Activated CD4-positive, alpha-beta T cell treated with anti-CD3 and anti-CD28 coated beads, Interleukin-2, amount 50 U/mL, for 24 hours (primary cell): ENCODE results near the gene THBS3.
"Not testable (repeated sequence)": the region's sequence is repeated elsewhere in the genome, so short reads cannot be mapped to it uniquely, and the experiment has no call there.

Experiments
- DNase-seq, 2 donors: peaks; one replicate each; pipeline ENCODE4 v3.0.0-alpha.2; 2020; ENCODE audit warnings: low read depth in 1 of 2, low spot score in 1 of 2

THBS3 gene

DNA sequence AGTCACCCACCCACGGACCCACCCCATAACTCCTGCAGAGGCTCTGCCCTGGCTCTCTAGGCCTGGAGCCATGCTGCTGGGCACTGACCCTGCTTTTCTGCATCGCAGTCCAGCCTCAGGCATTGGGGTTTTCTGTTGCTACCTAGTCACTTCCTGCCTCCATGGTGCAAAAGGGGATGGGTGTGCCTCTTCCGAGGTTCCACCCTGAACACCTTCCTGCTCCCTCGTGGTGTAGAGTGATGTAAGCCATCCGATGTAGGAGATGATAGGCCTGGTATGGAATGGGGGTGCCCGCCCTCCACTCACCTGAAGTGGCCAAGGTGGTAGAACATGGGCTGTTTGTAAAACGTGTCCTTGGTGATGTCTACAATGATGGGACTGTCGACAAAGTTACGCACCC, 27.7 kb upstream of the THBS3 start:
- DNase-seq: not testable (repeated sequence)

DNA sequence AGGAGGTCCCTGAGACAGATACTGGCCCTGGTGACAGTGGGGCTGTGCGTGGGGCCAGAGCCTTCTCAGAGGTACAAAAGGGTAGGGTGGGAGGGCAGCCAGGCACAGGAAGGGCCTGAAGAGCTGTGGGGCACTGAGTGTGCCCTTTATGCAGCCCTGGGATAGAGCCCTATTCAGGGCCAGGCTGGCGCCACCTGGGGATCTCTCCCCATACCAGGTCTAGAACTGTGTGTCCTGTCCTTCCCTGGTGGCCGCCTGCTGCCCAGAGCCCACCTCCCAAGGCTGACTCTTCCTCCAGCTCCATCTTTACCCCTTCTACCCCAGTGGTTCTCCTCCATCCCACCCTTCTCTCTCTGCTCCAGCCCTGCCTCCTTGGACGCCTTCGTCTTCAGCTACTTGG, 25.8 kb upstream of the THBS3 start:
- DNase-seq: not testable (repeated sequence)

DNA sequence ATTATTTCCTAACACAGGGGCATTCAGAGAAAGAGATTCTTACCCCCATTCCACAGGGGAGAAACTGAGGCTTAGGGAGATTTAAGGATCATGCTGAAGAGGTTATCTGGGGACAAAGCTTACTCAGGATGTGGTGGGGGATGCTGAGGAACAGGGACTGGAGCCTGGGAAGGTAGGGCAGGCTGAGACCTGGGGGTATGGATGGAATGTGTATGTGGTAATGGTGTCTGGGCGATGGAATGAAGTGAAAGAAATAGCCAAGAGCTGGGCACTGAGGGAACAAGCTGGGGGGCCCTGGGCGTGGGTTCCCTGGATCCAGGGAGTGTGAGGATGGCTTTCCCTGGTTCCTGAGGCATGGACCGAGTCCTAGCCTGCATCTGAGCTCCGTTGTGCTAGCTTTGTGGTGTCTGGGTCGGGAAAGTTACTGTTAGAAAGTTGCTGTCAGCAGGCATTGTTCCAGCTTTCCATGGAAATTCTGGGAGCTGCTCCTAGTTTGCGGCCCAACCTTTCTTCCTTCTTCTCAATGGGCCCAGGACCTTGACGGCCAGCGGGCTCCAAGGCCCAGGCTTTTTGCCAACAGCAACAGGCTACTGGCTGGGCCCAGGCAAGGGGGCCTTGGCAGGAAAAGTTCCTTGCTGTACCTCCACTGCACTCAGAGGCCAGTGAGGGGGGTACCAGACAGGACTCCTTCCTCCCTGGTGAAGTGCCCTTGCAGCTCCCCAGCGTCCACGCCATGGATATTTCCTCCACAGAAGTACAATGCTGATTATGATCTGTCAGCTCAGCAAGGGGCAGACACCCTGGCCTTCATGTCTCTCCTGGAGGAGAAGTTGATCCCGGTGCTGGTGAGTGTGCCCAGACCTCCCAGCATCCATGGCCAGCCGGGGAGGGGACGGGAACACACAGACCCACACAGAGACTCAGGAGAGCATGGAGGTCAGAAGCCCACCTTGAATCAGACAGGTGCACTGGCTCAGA, 24.6 kb upstream of the THBS3 start:
- DNase-seq: not testable (repeated sequence)

DNA sequence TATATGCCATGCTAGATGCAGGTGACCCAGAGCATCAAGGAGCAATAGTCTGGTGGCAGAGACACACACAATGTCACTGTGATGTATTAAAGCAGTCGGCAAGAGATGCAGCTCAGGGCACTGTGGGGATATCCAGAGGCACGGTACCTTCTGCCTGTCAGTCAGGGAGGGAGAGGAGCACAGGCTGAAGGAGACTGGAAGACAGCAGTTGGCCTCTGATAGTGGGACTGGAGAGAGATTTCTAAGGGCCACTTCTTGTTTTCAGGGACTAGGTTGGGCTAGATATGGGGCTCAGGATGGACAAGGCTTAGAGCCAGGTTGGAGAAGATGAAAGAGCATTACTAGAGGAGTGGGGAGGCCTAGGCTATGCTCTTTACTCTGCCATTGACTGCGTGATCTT, 23.6 kb upstream of the THBS3 start:
- not testable (repeated sequence) for DNase-seq

DNA sequence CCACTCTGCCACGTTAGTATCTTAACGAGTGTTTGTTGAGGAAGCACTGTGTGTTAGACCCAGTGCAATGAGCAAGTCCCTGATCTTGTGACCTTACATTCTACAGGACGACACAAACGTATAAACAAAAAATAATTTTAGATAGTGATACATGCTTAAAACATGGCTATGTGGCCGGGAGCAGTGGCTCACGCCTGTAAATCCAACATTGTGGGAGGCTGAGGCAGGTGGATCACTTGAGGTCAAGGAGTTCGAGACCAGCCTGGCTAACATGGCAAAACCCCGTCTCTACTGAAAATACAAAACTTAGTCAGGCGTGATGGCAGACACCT, 20.4 kb upstream of the THBS3 start:
- DNase-seq: no peak

DNA sequence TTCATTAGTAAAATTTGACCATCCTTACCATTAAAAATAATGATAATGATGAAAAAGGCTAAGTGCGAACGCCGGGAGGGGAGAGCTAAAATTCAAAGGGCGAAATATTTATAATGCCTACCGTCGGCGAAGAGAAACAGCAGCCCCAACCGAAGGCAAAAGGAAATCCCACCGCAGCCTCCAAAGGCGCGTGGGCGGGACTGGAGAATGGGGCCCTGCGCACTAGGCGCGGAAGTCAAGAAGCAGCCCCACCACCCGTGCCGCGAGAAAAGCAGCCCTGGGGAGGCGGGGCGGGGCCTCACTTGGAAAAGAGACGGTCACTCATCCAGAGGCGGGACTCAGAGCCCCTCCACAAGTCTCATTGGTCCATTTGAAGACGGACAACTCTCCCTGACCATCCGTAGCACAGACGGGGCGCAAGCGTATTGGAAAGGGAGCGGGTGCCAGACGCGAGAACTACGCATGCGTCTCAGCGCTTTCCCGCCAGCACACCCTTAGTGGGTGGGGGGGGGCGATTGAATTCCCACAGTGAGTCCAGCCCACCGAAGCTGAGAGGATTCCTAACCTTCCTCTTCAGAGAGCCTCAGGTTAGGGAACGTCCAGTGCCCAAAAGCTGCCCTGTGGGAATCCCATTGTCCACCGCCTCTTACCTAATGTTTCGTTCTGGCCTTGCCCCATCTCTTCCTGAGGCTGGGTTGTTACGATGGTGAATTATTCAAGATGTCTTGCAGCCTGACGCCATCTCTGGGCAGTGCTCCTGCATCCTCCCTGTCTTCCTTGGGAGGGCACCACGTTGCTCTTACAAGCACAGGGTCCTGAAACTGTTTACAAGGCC, 19.8 kb upstream of the THBS3 start:
- DNase-seq: peak; percentile 97 to 99

DNA sequence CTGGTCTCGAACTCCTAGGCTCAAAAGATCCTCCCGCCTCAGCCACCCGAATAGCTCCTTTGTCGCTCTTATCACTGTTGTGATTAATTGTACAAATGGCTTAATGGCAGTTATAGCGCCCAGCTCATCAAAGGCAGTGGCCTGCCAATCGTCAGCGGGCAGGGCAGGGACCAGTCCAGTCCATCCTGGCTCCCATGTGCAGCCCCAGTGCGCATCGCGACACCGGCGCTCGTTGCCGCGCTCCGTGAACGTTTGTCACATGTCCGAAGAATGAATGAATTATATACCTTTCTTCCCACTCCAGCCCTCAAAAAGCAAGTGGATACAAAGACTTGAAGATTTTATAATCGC, 19.2 kb upstream of the THBS3 start:
- DNase-seq: peak in 1 of 2 donors; percentile 44

DNA sequence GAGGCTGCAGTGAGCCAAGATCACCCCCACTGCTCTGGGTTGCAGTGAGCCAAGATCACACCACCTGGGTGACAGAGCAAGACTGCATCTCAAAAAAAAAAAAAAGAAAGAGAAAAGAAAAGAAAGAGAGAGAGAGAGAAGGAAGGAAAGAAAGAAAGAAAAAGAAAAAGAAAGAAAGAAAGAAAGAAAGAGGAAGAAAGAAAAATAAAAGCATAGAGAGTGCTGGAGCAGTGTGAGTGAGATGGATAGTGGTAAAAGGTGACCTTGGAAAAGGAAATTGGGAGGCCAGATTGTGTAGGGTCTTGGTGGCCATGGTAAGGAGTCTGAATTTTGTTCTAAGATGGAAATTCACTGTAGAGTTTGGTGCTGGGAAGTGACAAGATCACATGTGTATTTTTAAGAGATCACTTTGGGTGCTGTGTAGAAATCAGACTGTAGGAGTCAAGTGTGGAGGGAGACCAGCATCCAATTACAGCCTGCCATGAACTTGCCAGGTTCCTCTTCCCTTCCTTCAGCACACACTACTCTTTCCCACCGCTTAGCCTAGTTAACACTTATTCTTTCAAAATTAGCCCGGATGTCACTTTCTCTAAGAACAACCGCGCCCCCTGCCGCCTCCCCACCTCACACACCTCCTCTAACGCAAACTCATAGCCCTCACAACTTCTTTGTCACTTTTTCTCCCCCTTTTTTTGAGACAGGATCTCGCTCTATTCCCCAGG, 18.7 kb upstream of the THBS3 start:
- peak; percentile 52 to 71 for DNase-seq

DNA sequence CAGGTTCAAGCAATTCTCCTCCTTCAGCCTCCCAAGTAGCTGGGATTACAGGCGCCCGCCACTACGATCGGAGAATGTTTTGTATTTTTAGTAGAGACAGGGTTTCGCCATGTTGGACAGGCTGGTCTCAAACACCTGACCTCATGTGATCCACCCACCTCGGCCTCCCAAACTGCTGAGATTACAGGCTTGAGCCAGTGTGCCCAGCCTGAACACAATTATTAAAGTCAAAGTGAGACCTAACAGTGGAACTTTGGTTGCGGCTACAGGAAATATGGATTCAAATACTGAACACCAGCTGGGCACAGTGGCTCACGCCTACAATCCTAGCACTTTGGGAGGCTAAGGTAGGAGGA, 17.7 kb upstream of the THBS3 start:
- DNase-seq: not testable (repeated sequence)

DNA sequence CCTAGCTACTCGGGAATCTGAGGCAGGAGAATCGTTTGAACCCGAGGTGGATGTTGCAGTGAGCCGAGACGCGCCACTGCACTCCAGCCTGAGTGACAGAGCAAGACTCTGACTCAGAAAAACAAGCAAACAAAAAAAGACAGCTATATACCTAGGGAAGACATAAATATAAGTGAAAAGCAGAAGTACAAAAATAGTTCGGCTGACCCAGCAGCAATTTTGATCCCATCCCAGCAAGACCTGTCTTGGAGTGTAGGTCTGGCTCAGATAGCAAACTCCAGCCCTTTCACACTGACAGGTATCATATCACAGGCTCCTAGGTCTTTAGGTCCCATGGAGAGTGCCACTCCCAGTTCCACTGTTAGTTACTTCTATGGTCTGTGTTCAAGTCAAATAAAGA, 15.3 kb upstream of the THBS3 start:
- DNase-seq: no peak

DNA sequence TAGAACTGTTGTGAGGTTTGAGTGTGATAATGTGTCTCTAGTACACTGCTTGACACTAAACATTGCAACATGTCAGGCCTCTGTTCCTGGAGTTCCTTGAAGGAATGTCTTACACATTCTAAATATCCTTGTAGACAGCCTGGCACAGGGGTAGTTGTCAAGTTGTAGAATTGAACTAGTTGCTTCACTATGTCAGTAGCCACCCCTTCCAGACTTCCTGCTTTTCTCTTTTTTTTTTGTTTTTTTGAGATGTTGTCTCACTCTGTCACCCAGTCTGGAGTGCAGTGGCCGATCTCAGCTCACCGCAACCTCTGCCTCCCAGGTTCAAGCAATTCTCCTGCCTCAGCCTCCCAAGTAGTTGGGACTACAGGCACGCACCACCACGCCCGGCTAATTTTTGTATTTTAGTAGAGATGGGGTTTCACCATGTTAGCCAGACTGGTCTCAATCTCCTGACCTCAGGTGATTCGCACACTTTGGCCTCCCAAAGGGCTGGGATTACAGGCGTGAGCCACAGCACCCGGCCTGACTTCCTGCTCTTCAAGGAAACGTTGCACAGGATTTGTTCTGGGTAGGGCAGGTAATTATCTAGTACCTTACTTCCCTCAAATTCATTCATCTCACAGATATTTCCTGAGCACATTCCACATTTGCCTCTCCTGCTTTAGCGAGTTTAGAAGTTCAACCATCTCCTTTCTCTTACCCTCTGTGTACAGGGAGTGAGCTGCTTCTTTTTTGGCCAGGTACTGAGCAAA, 12.7 kb upstream of the THBS3 start:
- DNase-seq: not testable (repeated sequence)

DNA sequence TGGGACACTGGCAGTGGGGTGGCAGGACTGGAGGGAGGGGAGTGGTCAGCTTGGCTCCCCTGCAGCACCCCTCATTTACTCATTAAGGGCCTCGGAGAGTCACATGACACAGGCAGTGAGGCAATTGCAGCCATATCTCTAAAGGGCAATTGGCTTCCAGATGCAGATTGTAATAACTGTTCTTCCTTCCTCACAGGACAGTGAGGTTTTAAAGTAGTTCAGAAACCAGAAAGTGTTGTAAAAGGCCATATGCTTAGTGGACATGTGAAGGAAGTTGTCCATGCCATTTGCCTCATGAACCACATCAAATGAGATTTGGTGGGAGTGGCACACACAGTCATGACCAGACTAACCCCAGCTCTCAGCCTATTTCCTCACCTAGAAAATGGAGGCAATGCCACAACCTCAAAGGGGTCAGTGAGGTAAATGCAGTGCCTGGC, 11.9 kb upstream of the THBS3 start:
- DNase-seq: no peak

DNA sequence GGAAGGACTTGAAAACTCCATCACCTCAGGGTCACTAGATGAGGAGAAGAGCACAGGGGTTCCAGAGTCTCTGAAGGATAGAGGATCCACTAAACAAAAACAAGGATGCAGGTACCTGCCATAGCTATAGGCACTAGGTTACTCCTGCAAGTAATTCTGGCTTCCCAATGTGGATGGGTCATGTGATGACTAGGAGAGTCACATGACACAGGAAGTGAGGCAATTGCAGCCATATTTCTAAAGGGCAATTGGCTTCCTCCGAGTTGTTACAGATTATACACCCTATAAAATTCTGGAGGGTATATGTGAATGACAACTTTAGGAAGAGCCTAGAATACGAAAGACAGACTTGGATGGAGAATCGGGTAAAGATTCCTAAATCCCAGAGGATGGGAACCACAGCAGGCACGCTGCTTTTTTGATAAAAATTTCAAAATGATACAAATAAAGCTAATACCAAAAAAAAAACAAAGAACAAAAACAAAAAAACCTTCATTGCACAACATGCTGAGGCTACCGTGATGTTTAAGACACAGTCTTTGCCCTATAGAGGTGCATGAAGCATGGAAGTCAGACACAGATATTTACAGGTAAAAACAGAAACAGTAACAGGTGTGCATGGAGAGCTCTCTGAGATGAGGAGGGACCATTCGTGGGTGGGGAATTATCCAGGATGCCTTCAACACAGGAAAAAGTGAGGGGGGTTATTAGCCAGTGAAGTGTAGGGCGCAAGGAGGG, 11.3 kb upstream of the THBS3 start:
- no peak for DNase-seq

DNA sequence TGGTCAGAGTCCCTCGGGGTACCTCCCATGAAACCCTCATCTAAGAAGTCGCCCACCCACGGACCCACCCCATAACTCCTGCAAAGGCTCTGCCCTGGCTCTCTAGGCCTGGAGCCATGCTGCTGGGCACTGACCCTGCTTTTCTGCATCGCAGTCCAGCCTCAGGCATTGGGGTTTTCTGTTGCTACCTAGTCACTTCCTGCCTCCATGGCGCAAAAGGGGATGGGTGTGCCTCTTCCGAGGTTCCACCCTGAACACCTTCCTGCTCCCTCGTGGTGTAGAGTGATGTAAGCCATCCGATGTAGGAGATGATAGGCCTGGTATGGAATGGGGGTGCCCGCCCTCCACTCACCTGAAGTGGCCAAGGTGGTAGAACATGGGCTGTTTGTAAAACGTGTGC, 7.0 kb upstream of the THBS3 start:
- not testable (repeated sequence) for DNase-seq

DNA sequence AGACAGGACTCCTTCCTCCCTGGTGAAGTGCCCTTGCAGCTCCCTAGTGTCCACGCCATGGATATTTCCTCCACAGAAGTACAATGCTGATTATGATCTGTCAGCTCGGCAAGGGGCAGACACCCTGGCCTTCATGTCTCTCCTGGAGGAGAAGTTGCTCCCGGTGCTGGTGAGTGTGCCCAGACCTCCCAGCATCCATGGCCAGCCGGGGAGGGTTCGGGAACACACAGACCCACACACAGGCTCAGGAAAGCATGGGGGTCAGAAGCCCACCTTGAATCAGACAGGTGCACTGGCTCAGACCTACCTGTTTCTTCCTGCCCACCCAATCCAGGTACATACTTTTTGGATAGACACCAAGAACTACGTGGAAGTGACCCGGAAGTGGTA, 4.3 kb upstream of the THBS3 start:
- not testable (repeated sequence) for DNase-seq

DNA sequence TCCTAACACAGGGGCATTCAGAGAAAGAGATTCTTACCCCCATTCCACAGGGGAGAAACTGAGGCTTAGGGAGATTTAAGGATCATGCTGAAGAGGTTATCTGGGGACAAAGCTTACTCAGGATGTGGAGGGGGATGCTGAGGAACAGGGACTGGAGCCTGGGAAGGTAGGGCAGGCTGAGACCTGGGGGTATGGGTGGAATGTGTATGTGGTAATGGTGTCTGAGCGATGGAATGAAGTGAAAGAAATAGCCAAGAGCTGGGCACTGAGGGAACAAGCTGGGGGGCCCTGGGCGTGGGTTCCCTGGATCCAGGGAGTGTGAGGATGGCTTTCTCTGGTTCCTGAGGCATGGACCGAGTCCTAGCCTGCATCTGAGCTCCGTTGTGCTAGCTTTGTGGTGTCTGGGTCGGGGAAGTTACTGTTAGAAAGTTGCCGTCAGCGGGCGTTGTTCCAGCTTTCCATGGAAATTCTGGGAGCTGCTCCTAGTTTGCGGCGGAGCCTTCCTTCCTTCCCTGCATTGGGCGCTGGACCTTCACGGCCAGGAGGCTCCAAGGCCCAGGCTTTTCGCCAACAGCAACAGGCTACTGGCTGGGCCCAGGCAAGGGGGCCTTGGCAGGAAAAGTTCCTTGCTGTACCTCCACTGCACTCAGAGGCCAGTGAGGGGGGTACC, 3.8 kb upstream of the THBS3 start:
- DNase-seq: not testable (repeated sequence)

DNA sequence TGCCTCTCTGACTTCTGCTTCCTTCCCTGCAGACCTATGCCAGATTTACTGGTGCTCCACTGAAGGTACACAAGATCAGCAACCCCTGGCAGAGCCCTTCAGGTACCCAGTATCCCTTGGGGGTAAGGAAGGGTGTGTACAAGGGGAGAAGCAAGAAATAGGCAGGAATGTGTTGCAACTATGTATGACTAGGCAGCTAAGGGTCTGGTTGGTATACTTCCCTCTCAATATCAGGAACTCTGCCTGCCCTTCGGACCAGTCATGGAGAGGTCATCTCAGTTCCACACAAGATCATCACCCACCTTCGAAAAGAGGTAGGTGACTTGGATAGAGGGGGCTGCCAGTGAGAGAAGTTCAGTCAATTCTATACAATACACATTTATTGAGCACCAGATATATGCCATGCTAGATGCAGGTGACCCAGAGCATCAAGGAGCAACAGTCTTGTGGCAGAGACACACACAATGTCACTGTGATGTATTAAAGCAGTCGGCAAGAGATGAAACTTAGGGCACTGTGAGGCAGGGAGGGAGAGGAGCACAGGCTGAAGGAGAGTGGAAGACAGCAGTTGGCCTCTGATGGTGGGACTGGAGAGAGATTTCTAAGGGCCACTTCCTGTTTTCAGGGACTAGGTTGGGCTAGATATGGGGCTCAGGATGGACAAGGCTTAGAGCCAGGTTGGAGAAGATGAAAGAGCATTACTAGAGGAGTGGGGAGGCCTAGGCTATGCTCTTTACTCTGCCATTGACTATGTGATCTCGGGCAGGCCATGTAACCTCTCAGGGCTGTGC, 2.8 kb upstream of the THBS3 start:
- no peak for DNase-seq

DNA sequence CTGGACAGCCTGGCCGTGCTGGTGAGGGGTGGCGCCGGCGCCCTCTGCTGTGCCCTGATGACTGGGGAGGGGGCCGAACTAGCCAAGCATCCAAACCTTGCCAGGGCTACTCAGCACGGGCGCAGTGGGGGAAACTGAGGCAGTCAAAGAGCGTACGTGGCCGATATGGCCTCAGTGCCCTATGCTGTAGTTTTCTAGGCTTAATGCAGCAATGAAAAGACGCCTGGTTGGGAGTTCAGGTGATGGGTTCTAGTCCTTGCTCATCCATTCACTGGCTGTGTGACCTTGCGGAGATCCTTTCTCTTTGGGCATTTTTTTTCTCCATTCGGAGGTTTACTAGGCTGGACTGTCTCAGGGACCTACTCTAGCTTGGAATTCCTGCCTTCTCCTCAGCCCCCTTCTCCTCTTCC, 1.6 kb upstream of the THBS3 start:
- no peak for DNase-seq
